ENCODE results near the gene PRR23E.

GRCh38 chr3:127168271-127168670 is 24.7 kb upstream of the PRR23E start:
- TF ChIP-seq CTCF (IDR thresholded peaks at IDR 0.05), result no peak
- no peak for TF ChIP-seq POLR2AphosphoS5 (IDR thresholded peaks at IDR 0.05)
- TF ChIP-seq POLR2A (IDR thresholded peaks at IDR 0.05), result no peak
- no peak for TF ChIP-seq EP300 (IDR thresholded peaks at IDR 0.05)
